Amniotic epithelial cell (primary cell): ENCODE data around the gene GNL2.
"Not testable (repeated sequence)": the region's sequence is repeated elsewhere in the genome, so short reads cannot be mapped to it uniquely, and the experiment has no call there.

Experiments used
- DNase-seq: peaks from one replicate; pipeline ENCODE4 v3.0.0-alpha.2; 2010; ENCODE audit warnings: low read depth

GNL2 gene

DNA sequence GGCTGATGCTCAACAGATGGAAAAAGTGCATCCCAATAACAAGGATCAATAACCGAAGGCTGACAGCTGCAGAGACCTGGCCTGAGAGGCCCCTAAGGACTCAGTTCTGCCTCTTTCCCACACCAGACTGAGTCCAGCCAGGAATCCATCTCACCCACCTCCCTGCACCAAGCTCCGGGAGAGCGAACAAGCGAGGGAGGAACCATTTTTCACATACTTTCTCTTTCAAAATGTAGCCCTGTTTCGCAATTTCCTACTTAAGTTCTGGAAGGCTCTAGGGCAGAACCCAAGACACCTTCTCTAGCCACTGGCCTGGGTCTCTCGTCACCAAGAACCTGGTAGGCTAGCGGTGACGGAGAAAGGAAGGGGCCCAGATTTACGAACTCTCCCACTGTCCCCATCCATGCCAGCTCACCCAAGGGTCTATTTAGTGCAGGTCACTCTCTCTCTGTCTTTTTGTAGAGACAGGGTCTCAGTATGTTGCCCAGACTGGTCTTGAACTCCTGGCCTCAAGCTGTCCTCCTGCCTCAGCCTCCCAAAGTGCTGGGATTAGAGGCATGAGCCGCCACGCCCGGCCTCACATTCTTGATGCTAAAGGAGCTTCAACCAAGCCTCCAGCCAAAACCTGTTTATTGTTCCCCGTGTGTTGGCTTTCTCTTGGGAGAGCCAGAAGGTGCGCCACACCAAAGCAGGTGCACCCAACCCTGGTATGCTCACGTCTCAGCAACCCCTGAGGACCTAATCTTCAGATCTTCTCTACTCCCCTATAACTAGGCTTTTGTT, 10.9 kb upstream of the GNL2 start:
- peak; percentile 86 for DNase-seq

DNA sequence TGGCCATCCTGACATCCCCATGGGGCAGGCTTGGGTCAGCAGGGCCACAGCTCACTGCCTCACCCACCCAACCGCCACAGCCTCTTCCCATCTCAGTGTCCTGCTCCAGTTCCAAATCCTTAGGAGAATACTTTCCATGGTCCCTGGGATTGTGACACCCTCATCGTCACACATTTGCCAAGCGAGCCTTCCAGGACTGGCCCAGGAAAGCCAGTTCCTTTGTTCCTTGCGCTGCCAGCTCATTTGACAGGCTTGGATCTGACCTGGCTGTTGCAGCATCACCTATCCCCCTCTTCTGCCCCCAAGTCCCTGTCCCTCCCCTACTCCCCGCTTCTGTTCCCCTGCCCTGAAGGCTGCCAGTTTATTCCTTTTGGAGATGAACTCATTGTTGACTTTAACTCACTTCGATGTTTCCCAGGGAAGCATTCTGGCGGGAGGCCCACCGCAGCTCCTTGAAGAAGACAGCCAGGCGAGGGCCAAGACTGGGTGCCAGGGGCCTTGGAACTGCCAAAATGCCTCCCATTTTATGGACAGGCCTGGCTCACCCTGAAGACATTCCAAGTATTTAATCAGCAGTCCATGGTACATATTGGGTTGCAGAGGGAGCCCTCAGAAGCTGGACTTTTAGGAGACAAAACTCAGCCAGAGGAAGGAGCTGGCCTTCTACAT, 10.2 kb upstream of the GNL2 start:
- peak; percentile 55 for DNase-seq

DNA sequence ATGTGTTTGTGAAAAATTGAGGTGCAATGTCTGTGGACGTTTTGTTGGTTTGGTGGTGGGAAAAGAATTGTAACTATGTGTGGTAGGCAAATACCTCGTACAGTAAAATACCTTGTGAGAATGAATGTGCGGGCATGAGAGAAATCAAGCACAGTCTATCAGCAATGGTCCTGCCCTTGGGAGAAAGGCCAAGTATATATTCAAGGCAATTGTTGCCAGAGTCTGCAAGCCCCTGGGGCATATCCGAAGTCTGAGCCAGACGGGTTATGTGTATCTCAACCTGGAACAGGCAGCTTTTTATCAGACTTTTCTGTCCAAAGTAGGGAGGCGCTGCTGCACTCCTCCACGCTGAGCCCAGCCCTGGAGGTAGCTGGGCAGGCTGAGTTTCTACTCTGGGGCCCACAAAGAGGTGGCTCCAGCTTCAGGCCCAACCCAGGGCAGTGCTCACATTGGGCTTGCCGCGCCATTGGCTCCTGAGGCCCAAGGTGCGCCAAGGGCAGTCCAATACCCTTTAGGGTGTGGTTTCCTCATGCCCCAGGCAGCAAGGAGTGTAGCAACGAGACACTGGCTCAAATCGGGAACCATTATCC, 9.4 kb upstream of the GNL2 start:
- peak; percentile 84 for DNase-seq

DNA sequence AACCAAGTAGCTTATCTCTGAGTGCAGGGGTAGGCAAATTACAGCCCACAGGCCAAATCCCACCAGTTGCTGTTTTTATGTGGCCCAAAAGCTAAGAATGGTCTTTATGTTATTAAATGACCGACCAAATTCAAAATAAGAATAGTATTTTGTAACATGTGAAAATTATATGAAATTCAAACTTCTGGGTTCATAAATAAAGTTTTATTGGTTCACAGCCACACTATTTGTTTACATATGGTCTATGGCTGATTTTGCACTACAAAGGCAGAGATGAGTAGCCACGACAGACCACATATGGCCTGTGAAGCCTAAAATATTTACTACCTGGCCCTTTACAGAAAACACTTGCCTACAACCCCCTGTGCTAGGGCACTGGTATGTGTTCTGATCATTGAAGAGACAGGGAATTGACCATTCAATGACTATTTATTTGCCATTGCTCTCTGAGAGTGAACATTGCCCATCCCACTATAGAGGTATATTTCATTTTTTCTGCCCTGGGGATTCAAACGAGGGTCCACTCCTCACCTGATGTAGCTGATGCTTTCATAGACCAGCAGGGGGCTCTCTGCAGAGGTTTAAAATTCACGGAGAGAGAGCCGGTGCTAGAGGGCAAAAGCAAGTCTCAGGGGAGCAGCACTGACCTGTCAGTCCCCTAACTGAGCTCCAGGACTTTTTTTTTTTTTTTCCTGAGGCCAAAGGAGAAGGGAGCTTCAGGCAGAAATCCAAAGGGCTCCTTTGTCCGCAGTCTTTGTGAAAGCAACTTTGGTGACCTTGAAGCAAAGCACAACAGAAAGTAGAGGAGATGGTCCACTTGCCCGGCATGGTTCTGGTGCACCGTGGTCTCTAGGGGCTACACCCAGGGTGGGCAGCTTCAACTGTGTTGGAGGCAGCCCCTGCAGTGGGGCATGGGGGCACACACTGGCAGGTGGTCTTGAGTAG, 7.3 kb upstream of the GNL2 start:
- peak; percentile 29 for DNase-seq

DNA sequence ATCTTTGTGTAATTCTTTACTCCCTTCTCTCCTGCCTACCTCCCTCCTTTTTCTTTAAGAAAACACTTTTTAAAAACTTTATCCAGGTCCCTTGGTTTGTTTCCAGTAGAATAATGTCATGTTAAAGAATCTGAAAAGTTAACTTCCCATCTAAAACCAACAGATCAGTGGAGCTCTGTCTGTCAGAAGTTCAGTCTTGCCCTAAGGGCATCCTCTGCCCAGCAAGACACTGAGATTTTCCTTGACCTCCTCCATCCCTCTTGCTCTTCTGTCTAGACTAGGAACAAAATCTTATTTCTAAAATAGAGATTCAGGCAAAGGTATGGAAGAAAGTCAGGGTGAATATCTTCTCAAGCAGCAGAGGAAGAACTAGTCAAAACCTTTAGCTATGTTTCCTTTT, 5.7 kb upstream of the GNL2 start:
- DNase-seq, result no peak

DNA sequence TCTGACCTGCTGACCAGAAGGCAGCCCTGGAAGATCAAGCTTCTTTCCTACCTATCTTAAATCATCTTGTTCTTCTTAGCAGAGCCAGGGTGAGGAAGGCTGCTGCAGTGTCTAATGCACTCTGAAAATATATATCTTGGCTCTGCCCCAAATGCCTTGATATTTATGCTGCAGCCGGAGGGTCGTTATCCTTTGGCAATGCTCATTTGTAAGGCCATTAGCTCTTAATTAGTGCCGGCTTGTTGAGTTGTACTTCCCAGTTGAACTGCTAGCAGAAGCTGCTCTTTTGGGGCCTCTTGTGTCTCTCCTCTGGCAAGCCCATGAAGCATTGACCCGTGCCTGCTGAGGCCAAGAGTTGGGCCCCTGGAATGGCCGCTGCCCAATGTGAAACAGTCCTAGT, 4.2 kb upstream of the GNL2 start:
- no peak for DNase-seq

DNA sequence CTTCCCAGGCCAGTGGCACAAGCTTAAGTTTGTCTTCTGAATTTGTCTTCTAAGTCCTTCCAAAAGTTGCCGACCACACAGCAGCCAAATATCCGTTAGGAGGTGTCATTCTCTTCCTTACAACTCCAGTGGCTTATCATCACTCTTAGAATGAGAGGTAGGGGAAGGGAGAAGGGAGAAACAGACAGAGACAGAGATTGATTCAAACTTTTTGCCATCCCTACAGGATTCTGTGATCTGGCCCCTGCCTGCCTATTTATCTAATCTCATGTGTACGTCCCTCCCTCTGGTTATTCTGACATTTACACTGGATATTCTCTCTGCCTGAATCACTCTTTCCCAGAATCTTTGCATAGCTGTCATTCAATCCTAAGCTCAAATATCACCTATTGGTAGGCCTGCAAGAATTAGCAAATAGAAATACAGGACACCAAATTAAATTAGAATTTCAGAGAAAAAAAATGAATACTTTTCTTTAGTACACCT, 488 bp upstream of the GNL2 start:
- peak; percentile 26 for DNase-seq

DNA sequence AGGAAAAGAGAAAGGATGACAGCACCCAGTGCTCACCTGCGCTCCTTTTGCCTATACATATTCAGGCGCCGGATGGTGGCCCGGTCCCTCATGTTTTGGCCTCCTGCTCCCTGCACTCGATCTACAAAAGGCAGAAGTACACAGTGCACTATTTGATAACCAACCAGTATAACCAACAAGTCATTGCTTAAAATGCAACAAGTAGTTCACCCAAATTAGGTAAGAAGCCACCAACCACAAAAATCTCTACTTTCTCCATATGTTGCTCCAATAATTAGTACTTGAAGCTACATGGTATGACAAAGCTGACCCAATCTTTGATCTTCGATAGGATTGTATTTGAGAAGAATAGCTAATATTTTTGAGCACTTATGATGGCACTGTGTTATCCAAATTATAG, 2.0 kb downstream of the GNL2 start:
- DNase-seq, result no peak

DNA sequence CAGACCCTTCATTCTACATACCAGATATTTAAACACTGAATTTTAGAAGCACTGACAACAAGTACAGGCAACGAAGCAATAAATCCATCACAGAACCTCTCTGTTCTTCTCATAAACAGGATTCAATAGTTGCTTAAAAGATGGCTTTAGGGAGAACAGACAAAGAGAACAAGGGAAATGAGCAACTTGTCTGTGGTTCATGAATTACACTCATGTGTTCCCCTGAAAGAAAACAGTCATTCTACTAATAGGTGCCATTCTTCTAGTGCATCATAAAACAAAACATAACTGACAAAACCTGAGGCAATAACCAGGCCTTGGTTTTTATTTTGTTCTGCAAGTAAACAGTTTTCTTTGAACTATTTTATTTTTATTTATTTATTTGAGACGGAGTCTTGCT, 6.8 kb downstream of the GNL2 start:
- no peak for DNase-seq

DNA sequence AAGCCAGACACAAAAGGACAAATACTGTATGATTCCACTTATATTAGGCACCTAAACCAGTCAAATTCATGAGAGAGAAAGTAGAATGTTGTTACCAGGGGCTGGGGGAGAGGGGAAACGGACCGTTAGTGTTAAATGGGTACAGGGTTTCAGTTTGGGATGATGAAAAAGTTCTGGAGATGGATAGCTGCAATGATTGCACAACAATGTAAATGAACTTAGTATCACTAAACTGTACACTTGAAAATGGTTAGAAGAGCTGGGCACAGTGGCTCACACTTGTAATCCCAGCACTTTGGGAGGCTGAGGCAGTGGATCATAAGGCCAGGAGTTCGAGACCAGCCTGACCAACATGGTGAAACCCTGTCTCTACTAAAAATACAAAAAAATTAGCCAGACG, 11.2 kb downstream of the GNL2 start:
- DNase-seq, result not testable (repeated sequence)

DNA sequence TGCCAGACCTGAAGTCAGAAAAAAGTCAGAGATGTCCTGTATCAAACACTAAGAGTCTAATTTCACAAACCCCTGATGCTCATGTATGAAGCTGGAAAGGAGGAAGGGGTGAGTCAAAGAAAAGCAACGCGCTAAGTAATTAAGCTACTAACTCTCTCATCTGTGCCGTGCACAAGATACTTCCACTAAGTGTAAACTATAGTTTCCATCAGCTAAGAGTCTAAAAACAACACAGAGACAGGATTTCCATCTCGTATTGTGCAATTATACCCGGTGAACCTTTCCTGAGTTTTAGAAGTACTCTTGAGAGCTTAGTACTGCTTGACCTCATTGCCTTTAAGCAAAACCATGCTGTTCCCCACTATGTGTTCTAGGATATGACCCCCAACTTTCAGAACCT, 20.0 kb downstream of the GNL2 start:
- DNase-seq, result peak; percentile 85

DNA sequence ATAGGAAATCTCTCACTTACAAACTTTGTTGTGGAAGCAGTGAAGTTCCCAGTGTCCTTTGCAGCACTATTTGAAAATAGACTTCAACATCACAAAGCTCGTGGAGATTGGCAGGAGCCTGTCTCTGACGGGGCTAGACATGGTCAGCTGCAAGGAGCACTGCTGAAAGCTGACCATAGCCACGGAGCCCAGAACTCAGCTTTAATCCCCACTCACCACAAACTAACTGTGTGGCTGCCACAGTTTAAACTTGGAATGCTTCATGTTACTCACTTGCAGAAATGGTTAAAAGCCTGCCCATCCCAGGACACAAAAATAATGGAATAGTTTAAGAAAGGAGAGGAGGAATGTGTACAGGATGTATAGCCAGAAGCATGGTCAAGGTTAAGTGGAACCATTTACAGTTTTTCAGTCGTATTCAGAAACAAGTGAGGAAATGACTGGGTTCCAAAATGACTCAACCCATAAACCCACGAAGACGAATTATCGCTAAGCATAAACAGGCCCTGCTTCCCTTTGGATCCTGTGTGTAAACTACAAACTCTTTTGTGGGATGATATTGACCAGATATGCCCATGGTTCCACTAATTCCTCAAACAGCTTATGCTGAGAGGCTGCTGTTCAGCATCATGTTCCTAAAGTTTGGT, 20.8 kb downstream of the GNL2 start:
- peak; percentile 96 for DNase-seq

DNA sequence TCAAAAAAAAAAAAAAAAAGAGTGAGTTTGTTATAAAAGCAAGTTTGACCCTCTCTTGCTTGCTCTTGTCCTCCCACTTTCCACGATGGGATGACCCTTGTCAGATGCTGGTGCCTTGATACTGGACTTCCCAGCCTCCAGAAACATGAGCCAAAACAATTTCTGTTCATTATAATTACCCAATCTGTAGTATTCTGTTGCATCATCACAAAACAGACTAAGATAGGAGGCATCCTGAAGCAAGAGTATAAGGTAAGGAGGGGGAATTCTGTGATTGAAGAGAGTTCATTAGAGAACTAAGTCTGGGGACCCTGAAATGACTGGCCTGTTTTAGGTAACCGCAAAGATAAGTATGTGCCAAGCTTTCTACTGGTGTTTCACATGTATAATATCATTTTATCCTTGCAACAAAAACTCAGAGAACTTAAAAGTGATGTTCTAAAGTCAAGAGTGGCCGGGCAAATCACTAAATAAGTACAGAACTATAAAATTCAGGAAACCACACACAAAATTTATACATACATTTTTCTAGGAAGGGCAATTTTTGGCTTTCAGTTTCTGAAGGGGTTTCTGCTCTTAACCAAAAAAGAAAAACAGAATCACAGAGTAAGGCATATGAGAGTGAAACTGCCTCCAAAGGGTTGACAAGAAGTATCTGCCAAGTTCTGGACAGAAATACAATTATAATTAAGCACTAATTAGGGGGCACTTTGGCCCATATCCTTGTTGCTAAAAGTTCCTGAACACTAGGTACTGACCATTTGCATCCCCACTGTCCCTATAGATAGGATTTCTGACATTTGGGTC, 25.0 kb downstream of the GNL2 start:
- peak; percentile 47 for DNase-seq

DNA sequence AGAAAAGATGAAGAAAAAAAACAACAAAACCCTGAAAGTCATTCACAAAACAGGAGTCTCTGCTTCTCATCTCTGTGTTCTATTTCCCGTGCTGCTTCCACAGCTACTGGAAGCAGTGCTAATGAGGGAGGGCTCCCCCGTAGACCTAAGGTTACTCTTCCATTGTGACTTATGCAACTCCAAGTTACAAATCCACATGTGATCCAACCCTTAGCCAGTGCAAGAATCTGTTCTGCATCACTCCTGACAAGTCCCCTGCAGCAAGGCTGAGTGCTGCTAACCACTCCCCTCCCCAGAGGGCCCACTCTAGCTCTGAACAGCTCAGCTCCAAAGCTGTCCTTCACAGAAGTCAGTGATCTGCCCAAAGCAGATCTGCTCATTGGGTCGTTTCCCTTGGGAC, 28.7 kb downstream of the GNL2 start:
- peak; percentile 97 for DNase-seq

DNA sequence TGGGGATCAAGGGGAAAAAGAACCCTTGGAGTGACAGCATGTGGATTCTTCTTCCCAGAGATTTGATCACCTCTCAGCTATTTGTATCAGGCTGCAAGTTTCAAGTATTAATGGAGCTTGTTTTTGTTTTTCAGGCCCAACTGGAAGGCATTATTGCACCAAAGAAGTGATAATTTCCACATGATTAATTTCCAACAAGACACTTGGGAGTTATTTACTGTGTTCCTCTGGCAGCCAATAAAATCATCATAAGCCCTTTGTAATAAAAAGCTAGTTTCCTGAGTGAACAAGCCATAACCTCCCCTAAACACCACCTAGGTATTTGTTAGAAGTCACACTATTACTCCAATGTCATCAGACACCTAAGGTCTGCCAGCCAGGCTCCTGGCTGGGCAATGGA, 30.8 kb downstream of the GNL2 start:
- DNase-seq, result no peak

DNA sequence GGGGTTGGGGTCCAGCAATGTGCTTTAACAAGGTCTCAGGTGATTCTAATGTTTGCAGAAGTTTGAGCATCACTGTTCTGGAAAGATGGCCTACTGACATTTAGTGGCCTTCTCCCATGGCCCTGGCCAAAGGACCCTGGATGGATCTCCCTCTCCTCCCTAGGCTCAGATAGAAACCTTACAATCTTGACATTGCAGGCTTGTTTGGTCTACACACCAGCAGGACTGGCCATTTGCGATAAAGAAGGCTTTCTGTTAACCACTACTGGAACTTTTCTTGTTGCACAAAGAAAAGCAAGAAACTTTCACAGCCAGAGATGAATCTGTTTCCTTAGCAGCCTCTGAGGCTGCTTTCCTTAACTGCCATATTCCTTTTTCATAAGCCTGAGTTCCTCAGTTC, 32.8 kb downstream of the GNL2 start:
- DNase-seq, result no peak

DNA sequence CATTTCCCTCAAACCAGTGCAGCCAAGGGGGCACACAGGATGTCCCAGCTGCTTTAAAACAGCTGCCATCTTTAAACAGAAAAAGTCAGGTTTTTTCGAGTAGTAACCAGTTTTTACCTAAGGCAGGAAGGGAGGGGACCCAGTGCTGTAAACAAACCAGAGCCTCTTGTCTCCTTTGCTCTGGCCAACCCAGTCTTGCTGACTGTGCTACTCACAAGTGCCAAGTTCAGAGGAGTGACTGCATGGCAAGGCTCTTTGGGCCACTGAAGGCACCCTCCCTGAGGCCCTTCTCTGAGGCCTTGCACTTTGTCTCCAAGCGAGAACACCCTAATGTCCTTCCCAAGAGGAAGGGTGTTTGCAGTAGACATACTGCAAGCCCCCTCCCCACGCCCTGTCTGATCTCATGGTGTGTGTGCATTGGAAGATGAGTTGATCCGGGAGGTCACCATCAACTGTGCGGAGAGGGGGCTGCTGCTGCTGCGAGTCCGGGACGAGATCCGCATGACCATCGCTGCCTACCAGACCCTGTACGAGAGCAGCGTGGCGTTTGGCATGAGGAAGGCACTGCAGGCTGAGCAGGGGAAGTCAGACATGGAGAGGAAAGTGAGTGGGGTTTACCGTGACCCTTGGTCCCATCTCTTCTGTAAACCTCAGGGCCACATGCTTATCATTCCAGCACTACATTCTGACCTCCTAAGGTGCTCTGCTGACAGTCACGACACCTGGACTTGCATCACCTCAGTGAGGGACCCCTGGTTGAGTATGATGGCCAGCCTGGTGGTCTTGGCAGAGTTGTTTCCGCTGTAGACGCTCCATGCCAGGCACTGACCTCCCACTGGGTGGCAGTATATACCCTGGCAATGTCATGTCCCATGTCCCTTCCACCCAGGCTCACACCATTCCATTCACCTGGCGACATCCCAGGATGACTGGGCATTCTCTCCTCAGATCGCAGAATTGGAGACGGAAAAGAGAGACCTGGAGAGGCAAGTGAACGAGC, 34.3 kb downstream of the GNL2 start:
- DNase-seq, result peak; percentile 53

DNA sequence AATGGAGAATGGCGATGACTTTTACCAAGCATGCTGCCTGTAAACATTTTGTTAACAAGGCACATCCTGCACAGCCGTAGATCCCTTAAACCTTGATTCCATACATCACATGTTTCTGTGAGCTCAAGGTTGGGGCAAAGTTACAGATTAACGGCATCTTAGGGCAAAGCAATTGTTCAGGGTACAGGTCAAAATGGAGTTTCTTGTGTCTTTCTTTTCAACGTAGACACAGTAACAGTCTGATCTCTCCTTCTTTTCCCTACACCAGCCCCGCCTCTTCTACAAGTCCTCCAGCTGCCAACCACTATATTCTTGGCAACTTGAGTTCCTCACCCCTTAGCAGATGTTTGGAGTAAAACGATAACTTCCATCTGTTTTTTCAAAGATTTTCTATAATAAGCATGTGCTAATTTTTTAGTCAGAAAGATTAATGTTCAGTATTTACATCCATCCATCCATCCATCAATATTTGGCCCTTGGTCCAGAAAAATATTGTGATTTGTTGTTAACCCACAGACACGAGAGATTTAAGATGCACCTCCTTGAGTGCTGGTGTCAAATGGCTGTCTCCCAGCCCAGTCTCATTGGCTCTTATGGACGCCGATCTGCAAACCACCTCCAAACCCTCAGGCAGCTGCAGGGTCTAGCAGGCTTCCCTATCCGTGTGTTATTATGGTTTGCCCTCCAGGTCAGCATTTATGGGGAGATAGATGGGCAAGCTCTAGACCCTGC, 35.2 kb downstream of the GNL2 start:
- DNase-seq, result no peak

DNA sequence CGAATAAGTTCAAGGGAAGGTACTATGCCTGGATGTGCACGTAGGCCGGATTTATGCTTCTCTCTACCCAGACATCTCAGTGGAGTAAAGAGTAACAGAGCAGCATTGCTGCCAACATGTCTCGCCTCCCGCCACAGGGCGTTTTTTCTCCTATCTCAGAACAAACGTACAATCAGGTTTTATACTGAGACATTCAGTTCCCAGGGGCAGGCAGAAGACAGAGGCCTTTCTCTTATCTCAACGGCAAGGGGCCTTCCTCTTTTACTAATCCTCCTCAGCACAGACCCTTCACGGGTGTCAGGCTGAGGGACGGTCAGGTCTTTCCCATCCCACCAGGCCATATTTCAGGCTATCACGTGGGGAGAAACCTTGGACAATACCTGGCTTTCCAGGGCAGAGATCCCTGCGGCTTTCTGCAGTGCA, 35.8 kb downstream of the GNL2 start:
- DNase-seq, result peak; percentile 13
